Measurements from ENCODE around the gene PON2. TPM values are rescaled to one million over a fixed set of nuclear protein-coding genes. Genes with fewer than 3 reads are reported as not detected.

PON2 gene
- total and polyA plus RNA-seq, 2 experiments from 2014 or later, result 76.9 to 94.2 TPM

GRCh38 chr7:95478272-95479037 lies 43.6 kb upstream of the PON2 start:
- Histone ChIP-seq H3K4me3 (no peak overlapping the region), H3K27me3 (no peaks in the 10 kb centered on the region), H3K4me1 (ENCODE audit: low read depth) (peaks cover 7% of the 10 kb centered on the region), H3K36me3 (no peaks in the 10 kb centered on the region), H3K27ac (no peak overlapping the region), H3K9me3 (ENCODE audit: low read depth) (no peaks in the 10 kb centered on the region)
- DNase-seq (ENCODE audit: low read depth in 1 of 2, low spot score in 1 of 2), result peak; percentile 27 to 80
- peak; percentile 73 for TF ChIP-seq CTCF (IDR thresholded peaks at IDR 0.05; ENCODE audit: low read depth, low read length)

- peaks cover 7% of the 10 kb centered on the region for H3K4me1 ChIP-seq (ENCODE audit: low read depth)
- peak; percentile 73 for TF ChIP-seq CTCF (IDR thresholded peaks at IDR 0.05; ENCODE audit: low read depth, low read length)
- no peak overlapping the region for H3K27ac ChIP-seq
- no peaks in the 10 kb centered on the region for H3K9me3 ChIP-seq (ENCODE audit: low read depth)
- H3K4me3 ChIP-seq, result no peak overlapping the region
- peak; percentile 79 to 85 for DNase-seq (ENCODE audit: low read depth in 1 of 2, low spot score in 1 of 2)
- H3K27me3 ChIP-seq, result no peaks in the 10 kb centered on the region
- H3K36me3 ChIP-seq, result no peaks in the 10 kb centered on the region
Observed at GRCh38 chr7:95476904-95477594, 42.2 kb upstream of the PON2 start.

GRCh38 chr7:95476072-95476847 lies 41.4 kb upstream of the PON2 start:
- Histone ChIP-seq H3K4me3 (no peak overlapping the region), H3K27me3 (no peaks in the 10 kb centered on the region), H3K9me3 (ENCODE audit: low read depth) (no peaks in the 10 kb centered on the region), H3K36me3 (no peaks in the 10 kb centered on the region), H3K27ac (no peak overlapping the region), H3K4me1 (ENCODE audit: low read depth) (peaks cover 7% of the 10 kb centered on the region)
- no peak for TF ChIP-seq CTCF (IDR thresholded peaks at IDR 0.05; ENCODE audit: low read depth, low read length)
- peak in 1 of 2 donors; percentile 12 for DNase-seq (ENCODE audit: low read depth in 1 of 2, low spot score in 1 of 2)

- Histone ChIP-seq H3K9me3 (ENCODE audit: low read depth) (no peaks in the 10 kb centered on the region), H3K4me1 (ENCODE audit: low read depth) (peaks cover 7% of the 10 kb centered on the region), H3K36me3 (no peaks in the 10 kb centered on the region), H3K27ac (no peak overlapping the region), H3K4me3 (no peak overlapping the region), H3K27me3 (no peaks in the 10 kb centered on the region)
- TF ChIP-seq CTCF (IDR thresholded peaks at IDR 0.05; ENCODE audit: low read depth, low read length), result no peak
- no peak for DNase-seq (ENCODE audit: low read depth in 1 of 2, low spot score in 1 of 2)
Observed at GRCh38 chr7:95473276-95473985, 38.6 kb upstream of the PON2 start.

GRCh38 chr7:95472581-95473161 lies 37.8 kb upstream of the PON2 start:
- DNase-seq (ENCODE audit: low read depth in 1 of 2, low spot score in 1 of 2), result peak in 1 of 2 donors; percentile 62
- Histone ChIP-seq H3K36me3 (no peaks in the 10 kb centered on the region), H3K27ac (no peak overlapping the region), H3K9me3 (ENCODE audit: low read depth) (no peaks in the 10 kb centered on the region), H3K27me3 (no peaks in the 10 kb centered on the region), H3K4me1 (ENCODE audit: low read depth) (peaks cover 7% of the 10 kb centered on the region), H3K4me3 (no peak overlapping the region)
- no peak for TF ChIP-seq CTCF (IDR thresholded peaks at IDR 0.05; ENCODE audit: low read depth, low read length)

All from cardiac muscle cell (in vitro differentiated cells and primary cell).